Activated effector memory CD4-positive, alpha-beta T cell treated with anti-CD3 and anti-CD28 coated beads, Interleukin-2, amount 50 U/mL, for 16 hours (primary cell): ENCODE data around the gene SLC38A3.

Source experiments
- DNase-seq: peaks from one replicate; pipeline ENCODE4 v3.0.0-alpha.2; 2020

The SLC38A3 gene

DNA sequence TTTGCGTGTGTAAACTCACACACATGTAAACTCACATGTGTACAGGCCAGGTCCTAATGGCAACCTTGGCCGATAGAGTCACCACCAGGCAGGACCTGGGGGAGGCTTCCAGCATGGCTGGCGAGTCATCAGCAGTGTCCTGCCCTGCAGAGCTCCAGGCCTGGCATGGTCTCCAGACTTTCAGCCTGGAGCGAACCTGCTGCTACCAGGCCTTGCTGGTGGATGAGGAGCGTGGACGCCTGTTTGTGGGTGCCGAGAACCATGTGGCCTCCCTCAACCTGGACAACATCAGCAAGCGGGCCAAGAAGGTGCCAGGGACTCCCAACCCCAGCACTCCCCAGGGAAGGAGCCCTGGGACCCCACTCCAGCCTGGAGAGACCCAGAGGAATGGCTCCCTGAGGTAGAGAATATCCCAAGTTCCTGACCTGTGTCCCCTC is 64.9 kb downstream of the SLC38A3 start:
- DNase-seq, result no peak

DNA sequence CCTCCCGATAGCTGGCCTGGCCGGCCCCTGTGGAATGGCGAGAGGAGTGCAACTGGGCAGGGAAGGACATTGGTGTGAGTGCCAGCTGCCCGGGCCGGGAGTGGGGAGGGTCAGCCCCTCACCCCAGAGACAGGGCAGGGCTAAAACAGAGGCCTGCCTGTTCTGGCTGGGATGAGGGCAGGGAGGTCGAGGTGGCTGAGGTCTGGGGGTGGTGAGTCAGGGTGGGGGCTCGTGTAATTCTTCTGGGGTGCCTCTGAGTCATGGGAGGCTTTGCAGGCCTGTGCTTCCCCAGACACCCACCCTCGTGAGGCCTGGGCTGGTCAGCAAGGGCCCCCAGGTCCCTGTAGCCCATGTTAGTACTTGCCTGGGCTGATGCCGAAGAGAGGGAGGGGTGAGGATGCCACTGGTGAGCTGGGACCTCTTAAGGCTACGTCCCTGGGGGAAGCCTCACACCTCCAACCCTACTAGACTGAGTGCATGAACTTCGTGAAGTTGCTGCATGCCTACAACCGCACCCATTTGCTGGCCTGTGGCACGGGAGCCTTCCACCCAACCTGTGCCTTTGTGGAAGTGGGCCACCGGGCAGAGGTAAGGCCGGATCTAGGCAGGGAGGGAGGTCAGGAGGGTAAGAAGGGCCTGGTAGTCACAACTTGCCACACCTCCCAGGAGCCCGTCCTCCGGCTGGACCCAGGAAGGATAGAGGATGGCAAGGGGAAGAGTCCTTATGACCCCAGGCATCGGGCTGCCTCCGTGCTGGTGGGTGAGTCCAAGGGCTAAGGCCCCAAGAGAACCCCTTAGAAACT is 65.6 kb downstream of the SLC38A3 start:
- no peak for DNase-seq
